Type B pancreatic cell (in vitro differentiated cells): ENCODE measurements around the gene TEAD3. TPM values are rescaled to one million over a fixed set of nuclear protein-coding genes. Genes with fewer than 3 reads are reported as not detected.

Experiments
- DNase-seq: peaks from one replicate; pipeline ENCODE4 v3.0.0; 2021; ENCODE audit warnings: mixed read lengths; ENCODE audit not compliant: unreplicated experiment; ENCODE audit errors: extremely low spot score
- H3K27ac Mint-ChIP-seq: 2 replicates; pipeline ENCODE4 v1.8.0; 2021; ENCODE audit warnings: mild to moderate bottlenecking, mixed read lengths
- H3K27me3 Mint-ChIP-seq: 2 replicates; pipeline ENCODE4 v1.8.0; 2021; ENCODE audit warnings: mixed read lengths
- H3K36me3 Mint-ChIP-seq: 2 replicates; pipeline ENCODE4 v1.8.0; 2021; ENCODE audit warnings: mixed read lengths
- H3K4me1 Mint-ChIP-seq: one replicate; pipeline ENCODE4 v1.8.0; 2021; ENCODE audit warnings: mixed read lengths; ENCODE audit not compliant: unreplicated experiment
- H3K4me3 Mint-ChIP-seq: 2 replicates; pipeline ENCODE4 v1.8.0; 2021; ENCODE audit warnings: mild to moderate bottlenecking, mixed read lengths
- H3K9me3 Mint-ChIP-seq: 2 replicates; pipeline ENCODE4 v1.8.0; 2021; ENCODE audit warnings: mixed read lengths
- total RNA-seq: library from RNA; stranded (reverse); gene quantifications from 2 replicates; pipeline ENCODE4 v1.2.1, GENCODE V29; 2021; ENCODE audit warnings: low replicate concordance
- TF ChIP-seq, protein P1 (sequence below): fragments of 200-600 bp; sonication (generic); conservative IDR thresholded peaks from 2 replicates; pipeline ENCODE4 v1.5.0; 2021; ENCODE audit warnings: antibody characterized with exemption, mild to moderate bottlenecking

Gene TEAD3
- total RNA-seq, 1 donor from 2014 or later: 49.8 TPM

DNA sequence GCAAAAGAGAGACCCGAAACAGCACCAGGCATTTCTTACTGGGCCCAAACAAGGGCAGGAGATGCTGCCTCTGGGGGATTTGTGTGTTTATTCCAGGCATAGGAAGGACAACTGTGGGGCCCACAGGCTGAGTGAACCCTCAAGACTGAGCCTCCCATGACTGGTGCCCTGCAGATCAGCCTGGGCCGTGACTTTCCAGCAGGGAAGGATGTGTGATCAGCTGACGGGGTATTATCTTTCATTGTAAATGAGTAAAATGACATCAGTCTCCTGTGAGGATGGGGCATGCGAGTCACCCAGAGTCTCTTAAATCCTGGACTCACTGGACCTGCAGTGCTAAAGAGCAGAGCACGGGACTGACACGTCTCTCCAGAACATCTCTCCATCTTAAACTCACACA is 3.9 kb upstream of the TEAD3 start:
- Mint-ChIP-seq H3K27me3 (peaks cover 4% of the 10 kb centered on the region), H3K9me3 (no peaks in the 10 kb centered on the region), H3K4me1 (peaks cover 26% of the 10 kb centered on the region), H3K36me3 (no peaks in the 10 kb centered on the region), H3K4me3 (peak overlapping the region; percentile 44), H3K27ac (peak overlapping the region; percentile 37)
- no peak for DNase-seq
- TF ChIP-seq, protein P1, sequence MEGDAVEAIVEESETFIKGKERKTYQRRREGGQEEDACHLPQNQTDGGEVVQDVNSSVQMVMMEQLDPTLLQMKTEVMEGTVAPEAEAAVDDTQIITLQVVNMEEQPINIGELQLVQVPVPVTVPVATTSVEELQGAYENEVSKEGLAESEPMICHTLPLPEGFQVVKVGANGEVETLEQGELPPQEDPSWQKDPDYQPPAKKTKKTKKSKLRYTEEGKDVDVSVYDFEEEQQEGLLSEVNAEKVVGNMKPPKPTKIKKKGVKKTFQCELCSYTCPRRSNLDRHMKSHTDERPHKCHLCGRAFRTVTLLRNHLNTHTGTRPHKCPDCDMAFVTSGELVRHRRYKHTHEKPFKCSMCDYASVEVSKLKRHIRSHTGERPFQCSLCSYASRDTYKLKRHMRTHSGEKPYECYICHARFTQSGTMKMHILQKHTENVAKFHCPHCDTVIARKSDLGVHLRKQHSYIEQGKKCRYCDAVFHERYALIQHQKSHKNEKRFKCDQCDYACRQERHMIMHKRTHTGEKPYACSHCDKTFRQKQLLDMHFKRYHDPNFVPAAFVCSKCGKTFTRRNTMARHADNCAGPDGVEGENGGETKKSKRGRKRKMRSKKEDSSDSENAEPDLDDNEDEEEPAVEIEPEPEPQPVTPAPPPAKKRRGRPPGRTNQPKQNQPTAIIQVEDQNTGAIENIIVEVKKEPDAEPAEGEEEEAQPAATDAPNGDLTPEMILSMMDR: no peak

DNA sequence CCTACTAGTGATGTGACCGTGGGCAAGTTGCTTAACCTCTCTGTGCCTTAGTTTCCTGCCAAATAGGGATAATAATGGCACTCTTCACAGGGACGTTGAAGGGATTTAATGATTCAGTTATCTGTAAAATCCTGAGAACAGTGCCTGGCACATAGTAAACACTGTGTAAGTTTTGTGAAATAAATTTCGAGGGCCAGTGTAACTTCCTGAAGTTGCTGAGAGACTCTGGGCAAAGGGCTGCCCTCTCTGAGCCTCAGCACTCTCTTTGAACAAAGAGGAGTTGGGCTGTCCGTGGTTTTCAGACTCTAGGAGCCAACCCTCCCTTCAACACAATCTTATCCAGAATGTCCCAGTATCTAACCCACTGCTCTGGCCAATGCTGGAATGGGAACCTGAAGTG is 2.5 kb upstream of the TEAD3 start:
- Mint-ChIP-seq H3K27ac (peak overlapping the region; percentile 97), H3K4me1 (peaks cover 27% of the 10 kb centered on the region), H3K9me3 (no peaks in the 10 kb centered on the region), H3K27me3 (peaks cover 4% of the 10 kb centered on the region), H3K36me3 (no peaks in the 10 kb centered on the region), H3K4me3 (peak overlapping the region; percentile 89)
- TF ChIP-seq, protein P1: no peak
- DNase-seq: no peak

DNA sequence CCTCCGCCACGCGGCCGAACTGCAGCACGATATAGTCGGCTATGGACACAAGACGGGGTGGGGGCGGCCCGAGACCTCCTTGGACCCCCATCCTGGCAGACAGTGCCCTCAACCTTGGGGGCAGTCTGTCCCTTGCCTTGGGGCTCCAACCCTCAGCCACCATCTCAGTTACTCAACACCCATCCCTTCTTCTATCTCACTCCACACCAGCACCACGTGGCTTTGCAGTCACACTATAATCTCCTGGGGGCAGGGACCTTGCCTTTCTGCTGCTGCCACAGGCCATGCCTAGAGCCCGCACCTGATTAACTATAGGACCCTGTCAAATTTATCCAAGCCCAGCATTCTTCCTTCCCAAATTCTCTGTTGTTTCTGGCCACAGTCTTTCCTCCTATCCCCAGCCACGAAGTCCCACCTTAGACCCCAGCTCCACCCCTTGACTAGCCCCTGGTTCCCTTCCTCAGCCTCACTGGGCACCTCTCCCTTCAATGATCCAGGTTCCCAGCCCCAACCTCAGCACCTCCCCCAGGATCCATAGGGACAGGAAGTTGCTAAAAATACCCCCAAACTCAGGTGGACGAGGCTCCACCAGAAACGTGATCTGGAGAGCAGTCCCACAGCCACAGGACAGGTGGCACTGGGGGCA is 1.7 kb upstream of the TEAD3 start:
- TF ChIP-seq, protein P1: no peak
- peak overlapping the region; percentile 97 for H3K27ac Mint-ChIP-seq
- H3K27me3 Mint-ChIP-seq: peaks cover 4% of the 10 kb centered on the region
- no peak for DNase-seq
- H3K9me3 Mint-ChIP-seq: no peaks in the 10 kb centered on the region
- H3K36me3 Mint-ChIP-seq: no peaks in the 10 kb centered on the region
- peak overlapping the region; percentile 89 for H3K4me3 Mint-ChIP-seq
- H3K4me1 Mint-ChIP-seq: peaks cover 34% of the 10 kb centered on the region

DNA sequence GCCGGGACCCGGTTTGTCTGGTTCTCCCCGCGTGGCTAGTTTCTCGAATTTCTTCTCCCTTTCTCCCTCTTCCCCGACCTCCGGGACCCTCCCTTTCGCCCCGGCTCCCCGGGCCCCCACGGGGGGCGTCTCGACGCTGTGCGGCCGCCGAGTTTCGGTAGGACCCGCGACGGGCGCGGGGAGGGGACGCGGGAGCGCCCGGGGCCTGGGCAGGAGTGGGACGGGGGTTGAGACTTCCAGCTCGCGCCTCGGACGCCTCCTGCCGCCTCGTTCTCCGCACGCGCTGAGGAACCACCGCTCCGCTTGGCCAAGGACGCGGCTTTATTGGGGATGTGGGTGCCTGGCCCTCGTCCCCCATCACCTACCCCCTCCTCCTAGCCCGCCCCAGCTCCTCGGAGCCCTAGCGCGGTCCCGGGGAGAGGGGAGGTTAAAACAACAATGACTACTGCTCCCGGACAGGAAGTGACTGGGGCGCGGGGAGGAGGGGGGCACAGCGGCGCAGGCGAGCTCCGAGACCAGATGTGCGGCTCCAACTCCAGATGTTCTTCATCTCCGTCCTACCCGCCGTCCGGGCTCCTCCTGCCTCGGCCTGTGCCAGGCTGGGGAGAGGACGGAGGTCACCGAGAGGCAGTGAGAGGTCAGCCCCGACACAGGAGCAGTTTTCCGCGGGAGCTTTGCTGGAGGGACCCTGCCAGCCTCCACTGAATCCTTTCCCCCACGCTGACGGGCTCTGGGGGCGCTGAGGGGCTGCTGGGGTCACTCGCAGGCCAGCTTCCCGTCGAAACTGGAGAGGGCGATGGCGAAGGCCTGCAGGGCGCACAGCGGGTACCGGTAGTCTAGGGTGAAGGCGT is 917 bp upstream of the TEAD3 start:
- Mint-ChIP-seq H3K27ac (peak overlapping the region; percentile 97), H3K36me3 (no peaks in the 10 kb centered on the region), H3K9me3 (no peaks in the 10 kb centered on the region), H3K4me3 (peak overlapping the region; percentile 89), H3K27me3 (peaks cover 4% of the 10 kb centered on the region), H3K4me1 (peaks cover 42% of the 10 kb centered on the region)
- TF ChIP-seq, protein P1: peak; percentile 14
- DNase-seq: no peak

DNA sequence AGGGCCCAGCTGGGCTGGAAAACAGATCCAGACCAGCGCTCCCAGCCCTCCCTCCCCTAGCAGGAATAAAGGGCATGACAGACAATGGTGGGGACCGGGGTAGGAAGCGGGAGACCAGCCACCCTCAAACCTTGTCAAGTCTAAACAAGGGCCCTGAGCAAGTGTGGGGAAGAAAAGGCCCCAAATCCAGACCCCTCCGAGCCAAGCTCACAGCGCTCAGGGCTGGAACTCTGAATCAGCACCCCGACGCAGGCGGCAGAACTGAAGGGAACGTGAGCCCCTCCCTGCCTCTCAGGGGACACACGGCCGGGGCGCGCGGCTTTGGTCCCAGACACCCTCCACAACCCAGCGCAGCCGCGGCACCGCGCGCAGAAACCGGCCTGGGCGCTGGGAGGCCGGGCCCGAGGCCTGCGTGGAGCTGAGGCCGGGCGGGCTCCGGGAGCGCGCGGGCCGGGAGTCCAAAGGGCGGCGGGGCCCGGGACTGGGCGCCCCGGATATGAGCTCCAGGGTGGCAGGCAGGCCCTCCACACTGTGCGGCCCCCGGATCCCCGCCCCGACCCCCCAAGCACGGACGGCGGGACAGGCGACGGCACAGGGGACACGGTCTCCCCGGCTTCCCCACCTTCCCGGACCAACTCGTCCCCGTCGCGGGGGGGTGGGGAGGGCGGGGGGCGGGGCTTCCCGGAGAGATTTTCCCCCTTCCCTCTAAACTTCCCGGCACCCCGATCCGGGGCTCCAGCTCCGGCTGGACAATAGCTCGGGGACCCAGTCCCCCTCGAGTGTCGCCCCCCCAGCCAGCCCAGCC is 641 bp downstream of the TEAD3 start:
- Mint-ChIP-seq H3K4me3 (peak overlapping the region; percentile 92), H3K36me3 (no peaks in the 10 kb centered on the region), H3K27ac (peak overlapping the region; percentile 90), H3K4me1 (peaks cover 49% of the 10 kb centered on the region), H3K27me3 (peaks cover 4% of the 10 kb centered on the region), H3K9me3 (no peaks in the 10 kb centered on the region)
- no peak for DNase-seq
- TF ChIP-seq, protein P1: no peak
